ENCODE measurements around the gene AGA. TPM values are rescaled to one million over a fixed set of nuclear protein-coding genes. Genes with fewer than 3 reads are reported as not detected.

AGA gene
- total and polyA plus RNA-seq, 2 of the 13 experiments (the other 11 are each of a cell fraction or from before 2014, with no cell fraction given) = 21.9 to 22.3 TPM

GRCh38 chr4:177400030-177400429, 42.2 kb downstream of the AGA start:
- Histone ChIP-seq H3K9me3 (ENCODE audit: low read length) (no peaks in the 10 kb centered on the region), H2AFZ (ENCODE audit: low read length) (no peak overlapping the region), H3K36me3 (replicated peaks in 1 of 2; ENCODE audit: control insufficient read depth in 1 of 2, insufficient read depth in 2 of 2, low read length in 2 of 2) (no peaks in the 10 kb centered on the region), H3K4me3 (replicated peaks in 1 of 3; ENCODE audit: insufficient read depth in 1 of 3, low read depth in 2 of 3, low read length in 3 of 3) (no peak overlapping the region), H3K27ac (ENCODE audit: extremely low read length, insufficient read depth, low read length) (no peak overlapping the region), H3K79me2 (ENCODE audit: insufficient read depth, low read length) (no peaks in the 10 kb centered on the region), H3K9ac (ENCODE audit: insufficient read depth, low read depth, low read length) (no peak overlapping the region), H3K4me2 (ENCODE audit: low read depth, low read length) (no peak overlapping the region), H3K4me1 (ENCODE audit: insufficient read depth, low read length) (no peaks in the 10 kb centered on the region), H3K27me3 (ENCODE audit: control insufficient read depth in 1 of 2, insufficient read depth in 2 of 2, low read length in 2 of 2) (no peaks in the 10 kb centered on the region), H4K20me1 (ENCODE audit: insufficient read depth, low read length) (no peaks in the 10 kb centered on the region)
- in situ Hi-C loops (cut with HindIII; ENCODE audit: extremely low pct_ligation_motif_present, low pct_unique_long_range_greater_than_20kb) = no loop called here
- BruUV-seq (replicated peaks) = no TSS peak
- ChIA-PET POLR2A (no interaction called here), CTCF (ENCODE audit: low intra/inter-chr PET ratio, low total read pairs) (no interaction called here)
- FAIRE-seq (no peak), DNase-seq (ENCODE audit: low spot score) (no peak), ATAC-seq (no peak)
- intact Hi-C loops (cut with micrococcal nuclease; ENCODE audit: unreplicated experiment) = no loop called here
- TF ChIP-seq BHLHE40 (IDR thresholded peaks at IDR 0.05; ENCODE audit: low read length) (no peak), PREB (CRISPR knock-in tag; IDR thresholded peaks at IDR 0.05) (no peak), CHD2 (IDR thresholded peaks at IDR 0.05; ENCODE audit: low read depth, low read length) (no peak), ZIK1 (CRISPR knock-in tag; IDR thresholded peaks at IDR 0.05; ENCODE audit: borderline replicate concordance, low read depth) (no peak), ZNF225 (CRISPR knock-in tag; IDR thresholded peaks at IDR 0.05) (no peak)
- WGBS (ENCODE audit: low lambda C conversion rate) = 15% methylated on average over 2 of the region's 2 CpGs

DNA sequence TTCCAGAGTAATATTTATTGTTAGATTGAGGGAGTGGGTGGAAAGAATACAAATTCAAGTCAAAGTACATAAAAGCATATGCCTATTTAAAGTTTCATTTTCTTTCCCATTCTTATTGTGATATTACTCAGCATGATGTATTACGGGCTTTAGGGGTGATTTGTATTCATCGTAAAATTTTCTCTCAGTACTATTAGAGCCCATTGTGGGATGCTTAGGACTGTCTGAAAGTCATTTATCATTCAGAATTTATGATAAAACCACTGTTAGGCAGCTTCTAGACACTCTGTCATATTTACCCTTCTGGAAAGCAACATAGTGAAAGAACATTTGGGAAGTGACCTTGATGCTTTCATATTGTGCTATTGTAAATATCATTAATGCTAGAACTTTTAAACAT, 45.9 kb downstream of the AGA start:
- FAIRE-seq (no peak), ATAC-seq (no peak), DNase-seq (ENCODE audit: low spot score) (no peak)
- Histone ChIP-seq H3K4me3 (replicated peaks in 1 of 3; ENCODE audit: insufficient read depth in 1 of 3, low read depth in 2 of 3, low read length in 3 of 3) (no peak overlapping the region), H3K79me2 (ENCODE audit: insufficient read depth, low read length) (no peaks in the 10 kb centered on the region), H3K4me1 (ENCODE audit: insufficient read depth, low read length) (peaks cover 10% of the 10 kb centered on the region), H4K20me1 (ENCODE audit: insufficient read depth, low read length) (no peaks in the 10 kb centered on the region), H3K9ac (ENCODE audit: insufficient read depth, low read depth, low read length) (no peak overlapping the region), H3K36me3 (replicated peaks in 1 of 2; ENCODE audit: control insufficient read depth in 1 of 2, insufficient read depth in 2 of 2, low read length in 2 of 2) (no peaks in the 10 kb centered on the region), H3K9me3 (ENCODE audit: low read length) (no peaks in the 10 kb centered on the region), H2AFZ (ENCODE audit: low read length) (no peak overlapping the region), H3K27me3 (ENCODE audit: control insufficient read depth in 1 of 2, insufficient read depth in 2 of 2, low read length in 2 of 2) (no peaks in the 10 kb centered on the region; a peak in 1 of 5 replicates), H3K4me2 (ENCODE audit: low read depth, low read length) (no peak overlapping the region), H3K27ac (ENCODE audit: extremely low read length, insufficient read depth, low read length) (no peak overlapping the region)
- 66% methylated on average over 2 of the region's 2 CpGs for WGBS (ENCODE audit: low lambda C conversion rate)
- CTCF ChIA-PET (ENCODE audit: low intra/inter-chr PET ratio, low total read pairs) = no interaction called here
- in situ Hi-C loops (cut with HindIII; ENCODE audit: extremely low pct_ligation_motif_present, low pct_unique_long_range_greater_than_20kb) = no loop called here
- POLR2A ChIA-PET = no interaction called here
- no TSS peak for BruUV-seq (replicated peaks)
- intact Hi-C loops (cut with micrococcal nuclease; ENCODE audit: unreplicated experiment) = no loop called here
- TF ChIP-seq ZNF775 (CRISPR knock-in tag; IDR thresholded peaks at IDR 0.05; ENCODE audit: borderline replicate concordance) (no peak), ETV5 (CRISPR knock-in tag; IDR thresholded peaks at IDR 0.05; ENCODE audit: borderline replicate concordance) (no peak), ZNF10 (CRISPR knock-in tag; IDR thresholded peaks at IDR 0.05; ENCODE audit: borderline replicate concordance, low read depth) (no peak), TSC22D2 (CRISPR knock-in tag; IDR thresholded peaks at IDR 0.05; ENCODE audit: borderline replicate concordance) (no peak), ZNF543 (CRISPR knock-in tag; IDR thresholded peaks at IDR 0.05) (no peak), ZNF17 (CRISPR knock-in tag; IDR thresholded peaks at IDR 0.05) (no peak), ZNF883 (CRISPR knock-in tag; IDR thresholded peaks at IDR 0.05; ENCODE audit: not compliant biosample characterization) (no peak), MIER3 (CRISPR knock-in tag; IDR thresholded peaks at IDR 0.05; ENCODE audit: borderline replicate concordance) (no peak), ZFP82 (CRISPR knock-in tag; IDR thresholded peaks at IDR 0.05; ENCODE audit: borderline replicate concordance) (no peak), WIZ (CRISPR knock-in tag; IDR thresholded peaks at IDR 0.05) (no peak)
- TF ChIP-seq, protein P1, sequence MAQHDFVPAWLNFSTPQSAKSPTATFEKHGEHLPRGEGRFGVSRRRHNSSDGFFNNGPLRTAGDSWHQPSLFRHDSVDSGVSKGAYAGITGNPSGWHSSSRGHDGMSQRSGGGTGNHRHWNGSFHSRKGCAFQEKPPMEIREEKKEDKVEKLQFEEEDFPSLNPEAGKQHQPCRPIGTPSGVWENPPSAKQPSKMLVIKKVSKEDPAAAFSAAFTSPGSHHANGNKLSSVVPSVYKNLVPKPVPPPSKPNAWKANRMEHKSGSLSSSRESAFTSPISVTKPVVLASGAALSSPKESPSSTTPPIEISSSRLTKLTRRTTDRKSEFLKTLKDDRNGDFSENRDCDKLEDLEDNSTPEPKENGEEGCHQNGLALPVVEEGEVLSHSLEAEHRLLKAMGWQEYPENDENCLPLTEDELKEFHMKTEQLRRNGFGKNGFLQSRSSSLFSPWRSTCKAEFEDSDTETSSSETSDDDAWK (CRISPR knock-in tag; IDR thresholded peaks at IDR 0.05) = no peak
- TF ChIP-seq, protein P2, sequence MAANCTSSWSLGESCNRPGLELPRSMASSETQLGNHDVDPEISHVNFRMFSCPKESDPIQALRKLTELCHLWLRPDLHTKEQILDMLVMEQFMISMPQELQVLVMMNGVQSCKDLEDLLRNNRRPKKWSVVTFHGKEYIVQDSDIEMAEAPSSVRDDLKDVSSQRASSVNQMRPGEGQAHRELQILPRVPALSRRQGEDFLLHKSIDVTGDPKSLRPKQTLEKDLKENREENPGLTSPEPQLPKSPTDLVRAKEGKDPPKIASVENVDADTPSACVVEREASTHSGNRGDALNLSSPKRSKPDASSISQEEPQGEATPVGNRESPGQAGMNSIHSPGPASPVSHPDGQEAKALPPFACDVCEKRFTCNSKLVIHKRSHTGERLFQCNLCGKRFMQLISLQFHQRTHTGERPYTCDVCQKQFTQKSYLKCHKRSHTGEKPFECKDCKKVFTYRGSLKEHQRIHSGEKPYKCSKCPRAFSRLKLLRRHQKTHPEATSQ (CRISPR knock-in tag; IDR thresholded peaks at IDR 0.05; ENCODE audit: borderline replicate concordance) = no peak

Measured in HepG2 (cell line).